ENCODE measurements around the gene NMT1.
A peak's percentile ranks its signal among the peaks of the same experiment; 100 is the strongest.

Gene NMT1

GRCh38 chr17:45136846-45137560, 75.9 kb downstream of the NMT1 start:
- no peak for DNase-seq (ENCODE audit: low spot score)

GRCh38 chr17:45137561-45138305, 76.6 kb downstream of the NMT1 start:
- no peak for DNase-seq (ENCODE audit: low spot score)

DNA sequence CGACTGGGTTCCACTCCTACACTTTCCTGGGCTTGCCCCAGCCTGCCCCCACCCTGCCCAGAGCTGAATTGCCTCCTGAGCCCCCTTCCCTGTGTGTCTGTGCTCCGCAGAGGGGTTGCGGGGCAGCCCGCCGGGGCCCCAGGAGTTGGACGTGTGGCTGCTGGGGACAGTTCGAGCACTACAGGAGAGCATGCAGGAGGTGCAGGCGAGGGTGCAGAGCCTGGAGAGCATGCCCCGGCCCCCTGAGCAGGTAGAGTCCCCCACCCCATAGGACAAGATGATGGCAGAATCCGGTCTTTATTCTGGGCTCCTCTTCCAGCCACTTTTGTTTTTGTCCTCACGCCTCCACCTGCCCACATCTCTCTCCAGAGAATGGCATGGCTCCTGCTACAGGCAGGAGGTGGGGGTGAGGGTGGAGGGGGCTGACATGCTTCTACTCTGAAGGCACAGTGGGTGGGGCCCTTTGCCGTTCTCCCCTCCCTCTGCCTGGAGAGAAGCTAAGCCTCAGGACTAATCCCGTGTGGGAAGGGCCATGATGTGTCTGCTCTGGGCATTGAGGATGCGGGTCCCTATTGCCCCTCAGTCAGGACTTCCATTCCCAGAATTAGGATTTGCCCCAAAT, 77.9 kb downstream of the NMT1 start:
- peak; percentile 45 for DNase-seq (ENCODE audit: low spot score)

- DNase-seq (ENCODE audit: low spot score), result no peak
Observed at GRCh38 chr17:45139533-45139920, 78.4 kb downstream of the NMT1 start.

GRCh38 chr17:45143094-45143670, 82.1 kb downstream of the NMT1 start:
- no peak for DNase-seq (ENCODE audit: low spot score)

- DNase-seq (ENCODE audit: low spot score), result peak; percentile 38
Observed at GRCh38 chr17:45143767-45144198, 82.7 kb downstream of the NMT1 start.

GRCh38 chr17:45144199-45145034, 83.3 kb downstream of the NMT1 start:
- peak; percentile 38 for DNase-seq (ENCODE audit: low spot score)

DNA sequence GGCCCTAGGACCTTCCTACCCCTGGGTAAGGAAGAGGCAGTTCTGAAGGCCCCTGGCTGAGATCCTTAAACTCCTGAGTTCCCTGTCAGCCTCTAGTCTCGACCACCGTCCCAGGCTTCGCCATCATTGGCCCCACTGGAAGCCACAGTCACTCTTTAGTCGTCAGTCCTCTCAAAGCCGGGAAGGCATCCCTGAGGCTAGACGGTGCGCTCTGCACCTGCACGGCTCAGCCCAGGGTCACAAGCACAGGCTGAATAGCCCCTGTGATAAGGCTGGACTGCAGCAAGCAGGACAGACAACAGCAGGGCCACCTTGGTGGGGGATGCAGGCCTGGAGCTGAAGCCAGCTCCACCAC, 83.9 kb downstream of the NMT1 start:
- no peak for DNase-seq (ENCODE audit: low spot score)

GRCh38 chr17:45146166-45146565, 85.0 kb downstream of the NMT1 start:
- no peak for DNase-seq (ENCODE audit: low spot score)

DNA sequence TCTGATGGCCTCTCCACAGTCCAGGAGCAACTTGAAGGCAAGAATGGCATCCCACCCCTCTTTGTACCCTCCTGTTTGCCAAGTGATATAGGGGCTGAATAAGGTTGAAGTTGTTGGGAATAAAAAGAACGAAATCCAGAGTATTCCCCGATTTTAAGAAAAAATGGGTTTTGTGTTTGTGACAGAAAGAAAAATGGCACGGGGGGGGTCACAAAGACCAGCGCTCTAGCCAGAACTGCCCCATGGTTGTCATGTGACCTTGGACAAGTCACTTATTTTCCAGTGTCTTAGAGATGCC, 85.4 kb downstream of the NMT1 start:
- DNase-seq (ENCODE audit: low spot score), result no peak

- peak; percentile 89 for DNase-seq (ENCODE audit: low spot score)
Observed at GRCh38 chr17:45146890-45147580, 85.9 kb downstream of the NMT1 start.

- no peak for DNase-seq (ENCODE audit: low spot score)
Observed at GRCh38 chr17:45147581-45148182, 86.6 kb downstream of the NMT1 start.

GRCh38 chr17:45148183-45149036, 87.3 kb downstream of the NMT1 start, which contains the start of gene HEXIM1:
Gene HEXIM1, plus strand, starts transcription at chr17:45148475. Its CDS starts 716 bp downstream, at chr17:45149191.
- DNase-seq (ENCODE audit: low spot score), result peak; percentile 99

GRCh38 chr17:45149037-45149668, 88.0 kb downstream of the NMT1 start:
- peak; percentile 87 for DNase-seq (ENCODE audit: low spot score)

DNA sequence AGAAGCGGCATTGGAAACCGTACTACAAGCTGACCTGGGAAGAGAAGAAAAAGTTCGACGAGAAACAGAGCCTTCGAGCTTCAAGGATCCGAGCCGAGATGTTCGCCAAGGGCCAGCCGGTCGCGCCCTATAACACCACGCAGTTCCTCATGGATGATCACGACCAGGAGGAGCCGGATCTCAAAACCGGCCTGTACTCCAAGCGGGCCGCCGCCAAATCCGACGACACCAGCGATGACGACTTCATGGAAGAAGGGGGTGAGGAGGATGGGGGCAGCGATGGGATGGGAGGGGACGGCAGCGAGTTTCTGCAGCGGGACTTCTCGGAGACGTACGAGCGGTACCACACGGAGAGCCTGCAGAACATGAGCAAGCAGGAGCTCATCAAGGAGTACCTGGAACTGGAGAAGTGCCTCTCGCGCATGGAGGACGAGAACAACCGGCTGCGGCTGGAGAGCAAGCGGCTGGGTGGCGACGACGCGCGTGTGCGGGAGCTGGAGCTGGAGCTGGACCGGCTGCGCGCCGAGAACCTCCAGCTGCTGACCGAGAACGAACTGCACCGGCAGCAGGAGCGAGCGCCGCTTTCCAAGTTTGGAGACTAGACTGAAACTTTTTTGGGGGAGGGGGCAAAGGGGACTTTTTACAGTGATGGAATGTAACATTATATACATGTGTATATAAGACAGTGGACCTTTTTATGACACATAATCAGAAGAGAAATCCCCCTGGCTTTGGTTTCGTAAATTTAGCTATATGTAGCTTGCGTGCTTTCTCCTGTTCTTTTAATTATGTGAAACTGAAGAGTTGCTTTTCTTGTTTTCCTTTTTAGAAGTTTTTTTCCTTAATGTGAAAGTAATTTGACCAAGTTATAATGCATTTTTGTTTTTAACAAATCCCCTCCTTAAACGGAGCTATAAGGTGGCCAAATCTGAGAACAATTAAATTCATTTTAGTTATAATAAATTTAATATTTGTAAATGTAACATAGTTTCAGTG, 88.8 kb downstream of the NMT1 start:
- peak; percentile 65 for DNase-seq (ENCODE audit: low spot score)

GRCh38 chr17:45150911-45151809, 90.0 kb downstream of the NMT1 start:
- DNase-seq (ENCODE audit: low spot score), result no peak

DNA sequence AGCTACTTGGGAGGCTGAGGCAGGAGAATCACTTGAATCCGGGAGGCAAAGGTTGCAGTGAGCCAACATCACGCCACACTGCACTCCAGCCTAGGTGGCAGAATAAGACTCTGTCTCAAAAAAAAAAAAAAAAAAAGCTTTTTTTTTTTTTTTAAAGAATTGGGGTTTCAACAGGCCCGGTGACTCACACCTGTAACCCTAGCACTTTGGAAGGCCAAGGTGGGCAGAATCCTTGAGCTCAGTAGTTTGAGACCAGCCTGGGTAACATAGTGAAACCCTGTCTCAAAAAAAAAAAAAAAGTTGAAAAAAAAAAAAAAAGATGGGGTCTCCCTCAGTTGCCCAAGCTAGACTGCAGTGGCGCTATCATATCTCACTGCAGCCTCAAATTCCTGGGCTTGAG, 93.9 kb downstream of the NMT1 start:
- no peak for DNase-seq (ENCODE audit: low spot score)
